Fibroblast of lung (primary cell): Measurements from ENCODE around the gene APOM. TPM values are rescaled to one million over a fixed set of nuclear protein-coding genes. Genes with fewer than 3 reads are reported as not detected.

Experiments used
- DNase-seq, 2 donors: peaks; one replicate each; pipeline versions ENCODE4 v3.0.0 to v3.0.0-alpha.2; 2010; ENCODE audit warnings: low read depth in 2 of 2
- H2AFZ ChIP-seq: 2 replicates; pipeline ENCODE4 v1.5.1; 2012; ENCODE audit warnings: low read length, control low read depth, inconsistent platforms
- H3K27ac ChIP-seq: 2 replicates; pipeline ENCODE4 v1.5.1; 2011; ENCODE audit warnings: low read length, control low read depth; ENCODE audit not compliant: insufficient read depth
- H3K27me3 ChIP-seq: 2 replicates; pipeline ENCODE4 v1.5.1; 2011; ENCODE audit warnings: mild to moderate bottlenecking, low read length; ENCODE audit not compliant: control insufficient read depth, insufficient read depth
- H3K36me3 ChIP-seq: 2 replicates; pipeline ENCODE4 v1.5.1; 2011; ENCODE audit warnings: low read length; ENCODE audit not compliant: control insufficient read depth, insufficient read depth
- H3K4me1 ChIP-seq: 2 replicates; pipeline ENCODE4 v1.5.1; 2011; ENCODE audit warnings: low read length; ENCODE audit not compliant: control insufficient read depth, insufficient read depth; ENCODE audit errors: extremely low read depth
- H3K4me2 ChIP-seq: 2 replicates; pipeline ENCODE4 v1.5.1; 2011; ENCODE audit warnings: low read length, control low read depth; ENCODE audit not compliant: insufficient read depth; ENCODE audit errors: extremely low read depth
- H3K4me3 ChIP-seq, 4 experiments: fragments of 200-600 bp in 1 of 4; sonication (generic) in 1 of 4; replicated peaks in 1 of 4; 2 replicates each; pipeline ENCODE4 v1.5.1; 2011 to 2016; ENCODE audit warnings: low read length in 4 of 4, low read depth in 3 of 4, mild to moderate bottlenecking in 3 of 4, control low read depth in 2 of 4, inconsistent platforms in 1 of 4, mixed read lengths in 1 of 4; ENCODE audit not compliant: insufficient read depth in 1 of 4; ENCODE audit errors: control extremely low read depth in 1 of 4
- H3K79me2 ChIP-seq: 2 replicates; pipeline ENCODE4 v1.5.1; 2012; ENCODE audit warnings: mild to moderate bottlenecking, low read length, inconsistent platforms; ENCODE audit not compliant: control insufficient read depth, insufficient read depth
- H3K9ac ChIP-seq: 2 replicates; pipeline ENCODE4 v1.5.1; 2011; ENCODE audit warnings: mild to moderate bottlenecking, low read length, control low read depth; ENCODE audit not compliant: insufficient read depth
- H3K9me3 ChIP-seq: 2 replicates; pipeline ENCODE4 v1.5.1; 2012; ENCODE audit warnings: low read depth, low read length; ENCODE audit not compliant: control insufficient read depth, insufficient read depth
- H4K20me1 ChIP-seq: 2 replicates; pipeline ENCODE4 v1.5.1; 2011; ENCODE audit warnings: low read length; ENCODE audit not compliant: control insufficient read depth, insufficient read depth; ENCODE audit errors: extremely low read depth
- EZH2 ChIP-seq: IDR thresholded peaks from 2 replicates; pipeline ENCODE4 v1.5.1; 2012; ENCODE audit warnings: low read length, control low read depth, mild to moderate bottlenecking; ENCODE audit errors: missing control alignments
- polyA minus RNA-seq: library from RNA; depleted of rRNA, polyadenylated mRNA; stranded (reverse); fragments of >200 nt; gene quantifications from 2 replicates; pipeline ENCODE4 v1.2.3, GENCODE V29; 2011; ENCODE audit warnings: low replicate concordance
- polyA plus RNA-seq, 2 donors: library from polyadenylated mRNA; depleted of rRNA in 1 of 2; stranded (reverse) in 1 of 2; unstranded in 1 of 2; fragments of >200 nt; gene quantifications; 2 replicates each; pipeline ENCODE4 v1.2.1, GENCODE V29; 2011 to 2012; ENCODE audit warnings: missing spikeins in 1 of 2
- total RNA-seq: library from RNA; depleted of rRNA; stranded (reverse); fragments of >200 nt; gene quantifications from 2 replicates; pipeline ENCODE4 v1.2.1, GENCODE V29; 2014
- TF ChIP-seq, protein P1 (sequence below), 2 donors: IDR thresholded peaks in 1 of 2; conservative IDR thresholded peaks in 1 of 2; 1 replicate in 1 of 2; 2 replicates in 1 of 2; pipeline ENCODE4 v1.5.1; 2011 to 2012; ENCODE audit warnings: low read length in 2 of 2, control low read depth in 1 of 2, inconsistent platforms in 1 of 2, low read depth in 1 of 2, mild to moderate bottlenecking in 1 of 2

APOM gene
- total RNA-seq (0.99 and 1.0 TPM in 2 replicates), polyA plus RNA-seq (3.9 and 5.4 TPM in 2 replicates), polyA minus RNA-seq (0.96 and 1.6 TPM in 2 replicates)
- polyA plus RNA-seq (2012): 4.5 and 4.8 TPM in 2 replicates

DNA sequence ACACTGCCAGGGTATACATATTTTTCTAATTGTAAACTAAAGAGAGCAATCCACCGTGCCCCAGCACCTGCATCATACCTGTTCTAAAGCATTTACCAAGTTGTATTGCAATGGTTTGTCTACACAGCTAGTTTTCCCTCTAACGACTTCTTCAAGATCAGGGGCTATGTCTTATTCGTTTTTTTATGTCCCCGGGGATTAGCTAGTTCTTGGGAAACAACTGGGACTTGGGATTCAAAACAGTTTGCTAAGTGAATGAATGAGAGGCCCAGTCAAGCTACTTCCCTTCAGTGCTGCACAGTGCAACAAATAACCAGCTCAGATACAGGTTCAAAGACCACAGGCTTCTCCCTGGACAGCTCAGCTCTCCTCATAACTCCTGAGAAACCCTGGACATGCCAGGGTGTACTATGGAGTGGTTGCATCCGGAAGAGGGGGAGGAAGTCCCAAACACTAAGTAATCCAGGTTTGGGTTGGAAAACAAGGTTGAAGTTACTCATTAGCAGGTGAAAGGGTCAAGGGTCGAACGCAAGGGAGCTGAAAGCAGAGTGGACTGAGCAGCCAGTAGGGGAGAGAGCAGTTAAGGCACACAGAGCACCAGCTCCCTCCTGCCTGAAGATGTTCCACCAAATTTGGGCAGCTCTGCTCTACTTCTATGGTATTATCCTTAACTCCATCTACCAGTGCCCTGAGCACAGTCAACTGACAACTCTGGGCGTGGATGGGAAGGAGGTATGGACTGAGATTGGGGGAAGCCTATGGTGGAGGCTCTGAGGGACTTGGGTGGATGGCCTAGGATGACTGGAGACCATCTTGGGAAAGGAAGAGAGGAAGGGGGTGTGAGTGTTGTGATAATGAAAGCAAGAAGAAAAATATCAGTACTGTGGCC lies at the start of gene APOM:
Gene APOM (plus strand): TSS at position 546 of the 889 bp plus-strand sequence. CDS start 73 bp downstream, at position 619.
- Histone ChIP-seq H3K4me3 (no peak within 1 kb of the TSS), H2AFZ (no peak within 1 kb of the TSS), H3K36me3 (peaks cover 4% of the 10 kb centered on the region), H3K79me2 (peaks cover 45% of the 10 kb centered on the region), H3K4me2 (no peak within 1 kb of the TSS), H3K9ac (no peak within 1 kb of the TSS), H4K20me1 (no peaks in the 10 kb centered on the region), H3K27me3 (no peaks in the 10 kb centered on the region), H3K27ac (no peak within 1 kb of the TSS), H3K9me3 (no peaks in the 10 kb centered on the region), H3K4me1 (peaks cover 9% of the 10 kb centered on the region)
- no peak for DNase-seq
- no peak for TF ChIP-seq EZH2
- TF ChIP-seq, protein P1, sequence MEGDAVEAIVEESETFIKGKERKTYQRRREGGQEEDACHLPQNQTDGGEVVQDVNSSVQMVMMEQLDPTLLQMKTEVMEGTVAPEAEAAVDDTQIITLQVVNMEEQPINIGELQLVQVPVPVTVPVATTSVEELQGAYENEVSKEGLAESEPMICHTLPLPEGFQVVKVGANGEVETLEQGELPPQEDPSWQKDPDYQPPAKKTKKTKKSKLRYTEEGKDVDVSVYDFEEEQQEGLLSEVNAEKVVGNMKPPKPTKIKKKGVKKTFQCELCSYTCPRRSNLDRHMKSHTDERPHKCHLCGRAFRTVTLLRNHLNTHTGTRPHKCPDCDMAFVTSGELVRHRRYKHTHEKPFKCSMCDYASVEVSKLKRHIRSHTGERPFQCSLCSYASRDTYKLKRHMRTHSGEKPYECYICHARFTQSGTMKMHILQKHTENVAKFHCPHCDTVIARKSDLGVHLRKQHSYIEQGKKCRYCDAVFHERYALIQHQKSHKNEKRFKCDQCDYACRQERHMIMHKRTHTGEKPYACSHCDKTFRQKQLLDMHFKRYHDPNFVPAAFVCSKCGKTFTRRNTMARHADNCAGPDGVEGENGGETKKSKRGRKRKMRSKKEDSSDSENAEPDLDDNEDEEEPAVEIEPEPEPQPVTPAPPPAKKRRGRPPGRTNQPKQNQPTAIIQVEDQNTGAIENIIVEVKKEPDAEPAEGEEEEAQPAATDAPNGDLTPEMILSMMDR (conservative IDR thresholded peaks at IDR 0.05 in 1 of 2, IDR thresholded peaks at IDR 0.05 in 1 of 2; ENCODE audit: low read depth in 1 of 2, low read length in 2 of 2): no peak

DNA sequence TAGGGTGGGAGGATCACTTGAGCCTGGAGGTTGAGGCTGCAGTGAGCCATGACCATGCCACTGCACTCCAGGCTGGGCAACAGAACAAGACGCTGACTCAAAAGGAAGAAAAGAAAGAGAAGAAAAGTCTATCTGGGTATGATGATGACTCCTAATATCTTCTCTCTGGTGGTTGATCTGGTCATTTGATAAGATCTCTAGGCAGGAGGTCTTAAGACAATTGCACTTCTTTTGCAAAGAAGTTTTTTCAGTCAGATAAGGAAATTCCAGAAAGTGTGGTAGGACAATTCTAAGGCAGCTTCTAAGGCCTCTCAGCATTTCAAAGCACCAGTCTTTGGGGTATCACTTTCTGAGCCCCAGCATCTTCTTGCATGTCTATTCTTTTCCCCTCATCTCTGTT lies 48.4 kb upstream of the APOM start:
- Histone ChIP-seq H3K4me1 (no peaks in the 10 kb centered on the region), H3K4me3 (no peak overlapping the region), H4K20me1 (no peaks in the 10 kb centered on the region), H3K79me2 (no peaks in the 10 kb centered on the region), H3K36me3 (no peaks in the 10 kb centered on the region), H3K27me3 (no peaks in the 10 kb centered on the region), H3K9me3 (no peaks in the 10 kb centered on the region), H3K4me2 (no peak overlapping the region), H3K27ac (no peak overlapping the region), H2AFZ (no peak overlapping the region), H3K9ac (no peak overlapping the region)
- TF ChIP-seq EZH2: no peak
- TF ChIP-seq, protein P1 (conservative IDR thresholded peaks at IDR 0.05 in 1 of 2, IDR thresholded peaks at IDR 0.05 in 1 of 2; ENCODE audit: low read depth in 1 of 2, low read length in 2 of 2): no peak
- DNase-seq: no peak

DNA sequence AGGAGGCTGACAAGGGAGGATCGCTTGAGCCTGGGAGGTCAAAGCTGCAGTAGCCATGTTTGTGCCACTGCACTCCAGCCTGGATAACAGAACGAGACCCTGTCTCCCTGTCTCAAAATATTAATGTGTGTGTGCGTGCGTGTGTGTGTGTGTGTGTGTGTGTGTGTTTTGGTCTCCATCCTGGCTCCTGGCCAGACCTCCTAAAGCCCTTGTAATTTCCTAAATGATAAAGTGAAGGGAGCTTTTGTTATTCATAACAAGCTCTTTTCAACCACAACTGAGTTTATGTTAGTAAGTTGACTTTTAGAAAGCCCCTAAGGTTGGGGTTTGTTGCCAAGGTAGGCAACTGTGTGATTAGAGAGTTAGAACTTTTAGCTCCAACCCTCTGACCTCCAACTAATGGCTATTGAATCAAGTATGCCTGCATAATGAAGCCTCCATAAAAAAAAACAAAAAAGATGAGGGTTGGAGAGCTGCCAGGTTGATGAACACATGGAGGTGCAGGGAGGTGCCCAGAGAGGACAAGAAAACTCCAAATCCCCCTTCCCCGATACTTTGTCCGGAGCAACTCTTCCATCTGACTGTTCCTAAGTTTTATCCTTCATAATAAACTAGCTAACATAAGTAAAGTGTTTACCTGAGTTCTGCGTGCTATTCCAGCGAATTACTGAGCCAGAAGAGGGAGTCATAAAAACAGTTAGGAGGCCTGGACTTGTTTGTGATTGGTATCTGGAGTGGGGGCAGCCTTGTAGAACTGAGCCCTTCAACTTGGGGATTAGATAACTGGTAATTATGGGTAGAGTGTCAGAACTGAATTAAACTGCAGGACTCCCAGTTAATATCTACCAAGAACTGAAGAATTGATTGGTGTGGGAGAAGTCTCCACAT lies 45.9 kb upstream of the APOM start:
- DNase-seq: no peak
- Histone ChIP-seq H3K9ac (no peak overlapping the region), H3K4me3 (no peak overlapping the region), H4K20me1 (no peaks in the 10 kb centered on the region), H2AFZ (no peak overlapping the region), H3K36me3 (no peaks in the 10 kb centered on the region), H3K79me2 (no peaks in the 10 kb centered on the region), H3K27me3 (peaks cover 3% of the 10 kb centered on the region), H3K9me3 (no peaks in the 10 kb centered on the region), H3K27ac (no peak overlapping the region), H3K4me1 (no peaks in the 10 kb centered on the region), H3K4me2 (no peak overlapping the region)
- TF ChIP-seq EZH2: no peak
- TF ChIP-seq, protein P1 (conservative IDR thresholded peaks at IDR 0.05 in 1 of 2, IDR thresholded peaks at IDR 0.05 in 1 of 2; ENCODE audit: low read depth in 1 of 2, low read length in 2 of 2): no peak
